ENCODE results near the gene PLCXD3.

DNA sequence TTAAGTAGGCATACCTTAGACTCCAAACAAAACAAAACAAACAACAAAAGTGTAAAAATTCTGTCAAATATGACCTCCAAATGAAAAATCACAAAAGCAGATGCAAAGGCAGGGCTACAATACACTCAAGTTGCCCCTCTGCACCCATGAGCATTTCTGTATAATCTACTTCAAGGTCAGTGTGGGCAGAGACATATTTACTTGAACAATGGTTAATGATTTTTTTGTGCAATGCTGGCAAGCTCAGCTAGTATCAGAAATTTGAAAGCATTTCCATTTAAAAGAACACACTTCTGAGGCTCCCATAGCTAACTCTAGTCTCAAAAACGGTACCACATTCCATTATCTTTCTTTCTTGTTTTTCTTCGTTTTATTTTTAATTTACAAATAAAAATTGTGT, 57.9 kb downstream of the PLCXD3 start:
- TF ChIP-seq, protein P1, sequence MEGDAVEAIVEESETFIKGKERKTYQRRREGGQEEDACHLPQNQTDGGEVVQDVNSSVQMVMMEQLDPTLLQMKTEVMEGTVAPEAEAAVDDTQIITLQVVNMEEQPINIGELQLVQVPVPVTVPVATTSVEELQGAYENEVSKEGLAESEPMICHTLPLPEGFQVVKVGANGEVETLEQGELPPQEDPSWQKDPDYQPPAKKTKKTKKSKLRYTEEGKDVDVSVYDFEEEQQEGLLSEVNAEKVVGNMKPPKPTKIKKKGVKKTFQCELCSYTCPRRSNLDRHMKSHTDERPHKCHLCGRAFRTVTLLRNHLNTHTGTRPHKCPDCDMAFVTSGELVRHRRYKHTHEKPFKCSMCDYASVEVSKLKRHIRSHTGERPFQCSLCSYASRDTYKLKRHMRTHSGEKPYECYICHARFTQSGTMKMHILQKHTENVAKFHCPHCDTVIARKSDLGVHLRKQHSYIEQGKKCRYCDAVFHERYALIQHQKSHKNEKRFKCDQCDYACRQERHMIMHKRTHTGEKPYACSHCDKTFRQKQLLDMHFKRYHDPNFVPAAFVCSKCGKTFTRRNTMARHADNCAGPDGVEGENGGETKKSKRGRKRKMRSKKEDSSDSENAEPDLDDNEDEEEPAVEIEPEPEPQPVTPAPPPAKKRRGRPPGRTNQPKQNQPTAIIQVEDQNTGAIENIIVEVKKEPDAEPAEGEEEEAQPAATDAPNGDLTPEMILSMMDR (IDR thresholded peaks at IDR 0.05; ENCODE audit: low read depth, low read length): no peak
- TF ChIP-seq POLR2A (IDR thresholded peaks at IDR 0.05; ENCODE audit: extremely low read depth, insufficient read length): no peak
- TF ChIP-seq, protein P2, sequence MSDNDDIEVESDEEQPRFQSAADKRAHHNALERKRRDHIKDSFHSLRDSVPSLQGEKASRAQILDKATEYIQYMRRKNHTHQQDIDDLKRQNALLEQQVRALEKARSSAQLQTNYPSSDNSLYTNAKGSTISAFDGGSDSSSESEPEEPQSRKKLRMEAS (IDR thresholded peaks at IDR 0.05; ENCODE audit: low read depth, low read length): no peak
